H9 (cell line): Measurements from ENCODE around the gene YKT6. TPM values are rescaled to one million over a fixed set of nuclear protein-coding genes. Genes with fewer than 3 reads are reported as not detected.
"Not testable (repeated sequence)": the region's sequence is repeated elsewhere in the genome, so short reads cannot be mapped to it uniquely, and the experiment has no call there.

Experiments used
- DNase-seq: peaks from one replicate; pipeline ENCODE4 v3.0.0-alpha.2; 2017
- H2AFZ ChIP-seq: one replicate; pipeline ENCODE4 v1.6.1; 2013; ENCODE audit warnings: mild to moderate bottlenecking, low read length, control low read depth, moderate library complexity
- H2AK5ac ChIP-seq: 2 replicates; pipeline ENCODE4 v1.6.1; 2013; ENCODE audit warnings: low read length, control low read depth, mixed read lengths; ENCODE audit not compliant: insufficient read length
- H2BK120ac ChIP-seq: one replicate; pipeline ENCODE4 v1.6.1; 2013; ENCODE audit warnings: low read depth, mild to moderate bottlenecking, low read length, control low read depth, inconsistent platforms; ENCODE audit not compliant: poor library complexity, severe bottlenecking
- H2BK12ac ChIP-seq: 2 replicates; pipeline ENCODE4 v1.6.1; 2013; ENCODE audit warnings: low read length, control low read depth, mixed read lengths, low read depth; ENCODE audit not compliant: insufficient read length
- H2BK15ac ChIP-seq: 2 replicates; pipeline ENCODE4 v1.6.1; 2013; ENCODE audit warnings: low read depth, low read length, control low read depth
- H2BK20ac ChIP-seq: one replicate; pipeline ENCODE4 v1.6.1; 2013; ENCODE audit warnings: low read depth, mild to moderate bottlenecking, low read length, control low read depth, inconsistent platforms; ENCODE audit not compliant: poor library complexity, severe bottlenecking
- H2BK5ac ChIP-seq: 2 replicates; pipeline ENCODE4 v1.6.1; 2013; ENCODE audit warnings: low read length, control low read depth, mixed read lengths; ENCODE audit not compliant: insufficient read length
- H3K14ac ChIP-seq: 2 replicates; pipeline ENCODE4 v1.6.1; 2013; ENCODE audit warnings: low read length, control low read depth; ENCODE audit not compliant: insufficient read depth
- H3K18ac ChIP-seq: 2 replicates; pipeline ENCODE4 v1.6.1; 2013; ENCODE audit warnings: low read depth, mild to moderate bottlenecking, mixed read lengths, low read length, control low read depth; ENCODE audit not compliant: insufficient read length
- H3K23ac ChIP-seq: 2 replicates; pipeline ENCODE4 v1.6.1; 2013; ENCODE audit warnings: low read length, control low read depth, mixed read lengths, low read depth; ENCODE audit not compliant: insufficient read length
- H3K23me2 ChIP-seq: 2 replicates; pipeline ENCODE4 v1.6.1; 2013; ENCODE audit warnings: low read depth, mild to moderate bottlenecking, mixed read lengths, low read length, control low read depth; ENCODE audit not compliant: insufficient read length, poor library complexity, severe bottlenecking
- H3K27ac ChIP-seq: 2 replicates; pipeline ENCODE4 v1.5.1; 2013; ENCODE audit warnings: low read length, control low read depth, mixed read lengths, low read depth; ENCODE audit not compliant: insufficient read length
- H3K27me3 ChIP-seq: 2 replicates; pipeline ENCODE4 v1.6.1; 2013; ENCODE audit warnings: low read length, control low read depth, inconsistent platforms; ENCODE audit not compliant: insufficient read depth
- H3K4ac ChIP-seq: 2 replicates; pipeline ENCODE4 v1.6.1; 2013; ENCODE audit warnings: low read depth, mild to moderate bottlenecking, control low read depth, inconsistent platforms, low read length, moderate library complexity
- H3K4me1 ChIP-seq: 2 replicates; pipeline ENCODE4 v1.6.1; 2013; ENCODE audit warnings: low read length, control low read depth, inconsistent platforms; ENCODE audit not compliant: insufficient read depth
- H3K4me2 ChIP-seq: 2 replicates; pipeline ENCODE4 v1.6.1; 2013; ENCODE audit warnings: low read length, control low read depth, mixed read lengths; ENCODE audit not compliant: insufficient read length, insufficient read depth
- H3K56ac ChIP-seq: 2 replicates; pipeline ENCODE4 v1.6.1; 2013; ENCODE audit warnings: low read depth, mild to moderate bottlenecking, mixed read lengths, low read length, control low read depth; ENCODE audit not compliant: insufficient read length
- H3K79me1 ChIP-seq: 2 replicates; pipeline ENCODE4 v1.6.1; 2013; ENCODE audit warnings: low read depth, mild to moderate bottlenecking, moderate library complexity, low read length, control low read depth, inconsistent platforms; ENCODE audit not compliant: insufficient read depth, poor library complexity, severe bottlenecking
- H3K79me2 ChIP-seq: 2 replicates; pipeline ENCODE4 v1.6.1; 2013; ENCODE audit warnings: low read length, control low read depth, inconsistent platforms; ENCODE audit not compliant: insufficient read depth
- H3K9ac ChIP-seq: 2 replicates; pipeline ENCODE4 v1.6.1; 2013; ENCODE audit warnings: low read length, control low read depth, mixed read lengths; ENCODE audit not compliant: insufficient read length; ENCODE audit errors: extremely low read depth
- H3K9me3 ChIP-seq: one replicate; pipeline ENCODE4 v1.6.1; 2013; ENCODE audit warnings: low read depth, low read length, inconsistent platforms; ENCODE audit not compliant: control insufficient read depth
- H3T11ph ChIP-seq: one replicate; pipeline ENCODE4 v1.6.1; 2013; ENCODE audit warnings: mild to moderate bottlenecking, low read length, control low read depth, inconsistent platforms
- H4K20me1 ChIP-seq: one replicate; pipeline ENCODE4 v1.6.1; 2013; ENCODE audit not compliant: control insufficient read depth, insufficient read length, insufficient read depth
- H4K5ac ChIP-seq: 2 replicates; pipeline ENCODE4 v1.6.1; 2013; ENCODE audit warnings: low read depth, mild to moderate bottlenecking, mixed read lengths, low read length, control low read depth; ENCODE audit not compliant: insufficient read length
- H4K8ac ChIP-seq: replicated peaks from 2 replicates; pipeline ENCODE4 v1.6.1; 2013; ENCODE audit warnings: low read length, control low read depth, mixed read lengths, low read depth; ENCODE audit not compliant: insufficient read length
- H4K91ac ChIP-seq: 2 replicates; pipeline ENCODE4 v1.6.1; 2013; ENCODE audit warnings: low read depth, mild to moderate bottlenecking, moderate library complexity, mixed read lengths, low read length, control low read depth; ENCODE audit not compliant: insufficient read length
- H3K27ac Mint-ChIP-seq, 3 experiments: 2 replicates in 2 of 3; 3 replicates in 1 of 3; pipeline ENCODE4 v1.8.0; 2020 to 2021; ENCODE audit warnings: mixed read lengths in 3 of 3, mild to moderate bottlenecking in 1 of 3, moderate library complexity in 1 of 3
- H3K27me3 Mint-ChIP-seq: 2 replicates; pipeline ENCODE4 v1.8.0; 2021; ENCODE audit warnings: low read depth, mild to moderate bottlenecking, moderate library complexity, mixed read lengths
- H3K36me3 Mint-ChIP-seq, 3 experiments: 2 replicates in 2 of 3; 3 replicates in 1 of 3; pipeline ENCODE4 v1.8.0; 2020 to 2021; ENCODE audit warnings: low read depth in 3 of 3, mixed read lengths in 3 of 3; ENCODE audit not compliant: insufficient read depth in 1 of 3
- H3K4me1 Mint-ChIP-seq, 2 experiments: 2 replicates each; pipeline ENCODE4 v1.8.0; 2020; ENCODE audit warnings: mixed read lengths in 2 of 2
- H3K4me3 Mint-ChIP-seq, 2 experiments: 2 replicates in 1 of 2; 3 replicates in 1 of 2; pipeline ENCODE4 v1.8.0; 2020 to 2021; ENCODE audit warnings: mild to moderate bottlenecking in 2 of 2, mixed read lengths in 2 of 2, moderate library complexity in 1 of 2
- H3K9me3 Mint-ChIP-seq, 2 experiments: 2 replicates in 1 of 2; 3 replicates in 1 of 2; pipeline ENCODE4 v1.8.0; 2020; ENCODE audit warnings: mild to moderate bottlenecking in 2 of 2, mixed read lengths in 2 of 2, moderate library complexity in 1 of 2
- WGBS: extraction: QIAGEN DNeasy Blood & Tissue Kit; methylation state at CpG from one replicate; pipeline ENCODE4 v1.1.7; 2013; ENCODE audit warnings: missing lambda C conversion rate, low lambda C conversion rate, mixed read lengths; ENCODE audit not compliant: insufficient read length; ENCODE audit errors: extremely low coverage; 5-methylcytosine and 5-hydroxymethylcytosine counted together
- total RNA-seq: library from RNA; stranded (reverse); gene quantifications from 2 replicates; pipeline ENCODE4 v1.2.1, GENCODE V29; 2021
- TF ChIP-seq, protein P1 (sequence below): fragments of 200-600 bp; sonication (generic); conservative IDR thresholded peaks from 3 replicates; pipeline ENCODE4 v1.8.0; 2021; ENCODE audit warnings: antibody characterized with exemption, mild to moderate bottlenecking

YKT6 gene
- total RNA-seq, 1 experiment from 2014 or later: 104 TPM

- peak; percentile 5 for DNase-seq
- H3T11ph ChIP-seq: no peak overlapping the region
- H3K23ac ChIP-seq: no peak overlapping the region
- H4K20me1 ChIP-seq: no peaks in the 10 kb centered on the region
- H2BK5ac ChIP-seq: no peak overlapping the region
- H2BK12ac ChIP-seq: no peak overlapping the region
- no peak overlapping the region for H4K8ac ChIP-seq
- no peak overlapping the region for H3K27ac ChIP-seq
- WGBS: no CpG with 5 or more reads among the region's 3 CpGs
- TF ChIP-seq, protein P1, sequence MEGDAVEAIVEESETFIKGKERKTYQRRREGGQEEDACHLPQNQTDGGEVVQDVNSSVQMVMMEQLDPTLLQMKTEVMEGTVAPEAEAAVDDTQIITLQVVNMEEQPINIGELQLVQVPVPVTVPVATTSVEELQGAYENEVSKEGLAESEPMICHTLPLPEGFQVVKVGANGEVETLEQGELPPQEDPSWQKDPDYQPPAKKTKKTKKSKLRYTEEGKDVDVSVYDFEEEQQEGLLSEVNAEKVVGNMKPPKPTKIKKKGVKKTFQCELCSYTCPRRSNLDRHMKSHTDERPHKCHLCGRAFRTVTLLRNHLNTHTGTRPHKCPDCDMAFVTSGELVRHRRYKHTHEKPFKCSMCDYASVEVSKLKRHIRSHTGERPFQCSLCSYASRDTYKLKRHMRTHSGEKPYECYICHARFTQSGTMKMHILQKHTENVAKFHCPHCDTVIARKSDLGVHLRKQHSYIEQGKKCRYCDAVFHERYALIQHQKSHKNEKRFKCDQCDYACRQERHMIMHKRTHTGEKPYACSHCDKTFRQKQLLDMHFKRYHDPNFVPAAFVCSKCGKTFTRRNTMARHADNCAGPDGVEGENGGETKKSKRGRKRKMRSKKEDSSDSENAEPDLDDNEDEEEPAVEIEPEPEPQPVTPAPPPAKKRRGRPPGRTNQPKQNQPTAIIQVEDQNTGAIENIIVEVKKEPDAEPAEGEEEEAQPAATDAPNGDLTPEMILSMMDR: no peak
- H3K4ac ChIP-seq: no peak overlapping the region
- no peak overlapping the region for H4K91ac ChIP-seq
- H2BK20ac ChIP-seq: no peak overlapping the region
- peaks cover 10 to 15% of the 10 kb centered on the region in 2 experiments for H3K4me1 Mint-ChIP-seq
- H3K4me2 ChIP-seq: no peak overlapping the region
- peaks cover 2 to 3% of the 10 kb centered on the region in 2 experiments; a peak in 3 of 5 replicates for H3K9me3 Mint-ChIP-seq
- no peaks in the 10 kb centered on the region for H3K23me2 ChIP-seq
- no peak overlapping the region for H3K56ac ChIP-seq
- no peak overlapping the region for H3K14ac ChIP-seq
- peaks cover 41% of the 10 kb centered on the region for H3K27me3 Mint-ChIP-seq
- H3K27ac Mint-ChIP-seq: no peak overlapping the region
- no peak overlapping the region for H2BK120ac ChIP-seq
- H3K9me3 ChIP-seq: no peaks in the 10 kb centered on the region
- H2AFZ ChIP-seq: no peak overlapping the region
- no peak overlapping the region for H3K9ac ChIP-seq
- no peak overlapping the region for H3K4me3 Mint-ChIP-seq
- H3K79me2 ChIP-seq: no peaks in the 10 kb centered on the region
- H3K4me1 ChIP-seq: no peaks in the 10 kb centered on the region
- no peak overlapping the region for H2AK5ac ChIP-seq
- no peak overlapping the region for H2BK15ac ChIP-seq
- no peaks in the 10 kb centered on the region for H3K27me3 ChIP-seq
- H4K5ac ChIP-seq: no peak overlapping the region
- no peaks in the 10 kb centered on the region for H3K36me3 Mint-ChIP-seq
- H3K79me1 ChIP-seq: no peaks in the 10 kb centered on the region
- no peak overlapping the region for H3K18ac ChIP-seq
Measured at GRCh38 chr7:44173911-44174693, 26.7 kb upstream of the YKT6 start.

- H3K79me1 ChIP-seq, H2BK12ac ChIP-seq, H3T11ph ChIP-seq, H3K27ac ChIP-seq, H3K9me3 Mint-ChIP-seq, H3K23ac ChIP-seq, H2AFZ ChIP-seq, H3K4ac ChIP-seq, H3K27me3 ChIP-seq, H2BK15ac ChIP-seq, H3K23me2 ChIP-seq, H3K9ac ChIP-seq, H2BK5ac ChIP-seq, H3K56ac ChIP-seq, H3K36me3 Mint-ChIP-seq, H2BK20ac ChIP-seq, H3K27ac Mint-ChIP-seq, H4K8ac ChIP-seq, H2AK5ac ChIP-seq, H4K91ac ChIP-seq, DNase-seq, H3K4me3 Mint-ChIP-seq, H3K4me2 ChIP-seq, H3K14ac ChIP-seq, H3K18ac ChIP-seq, H4K20me1 ChIP-seq, H4K5ac ChIP-seq, H2BK120ac ChIP-seq, H3K4me1 ChIP-seq, H3K79me2 ChIP-seq, H3K9me3 ChIP-seq: not testable (repeated sequence)
- H3K27me3 Mint-ChIP-seq: peaks cover 40% of the 10 kb centered on the region
- H3K4me1 Mint-ChIP-seq: peaks cover 10 to 15% of the 10 kb centered on the region in 2 experiments
- no CpG with 5 or more reads among the region's 1 CpG for WGBS
Measured at GRCh38 chr7:44174694-44174948, 26.2 kb upstream of the YKT6 start.
